ENCODE measurements around the gene TNFAIP3.

- TF ChIP-seq CTCF (IDR thresholded peaks at IDR 0.05) (no peak), POLR2A (IDR thresholded peaks at IDR 0.05) (no peak)
Observed at GRCh38 chr6:137827411-137827940, 39.6 kb upstream of the TNFAIP3 start.

All from lower leg skin (tissue), 3 donors.